SK-N-SH treated with all-trans-retinoic acid at 6 μM for 48 hours (cell line): Measurements from ENCODE around the gene GBX1.

ENCODE experiments used
- ATAC-seq: fragments of 200-7000 bp; cut with Tn5 transposase; 3 replicates; pipeline ENCODE4 v1.9.1; 2020; ENCODE audit warnings: mild to moderate bottlenecking, moderate library complexity
- ARNTL ChIP-seq: fragments of 450-650 bp; formaldehyde crosslinking; IDR thresholded peaks from 2 replicates; pipeline ENCODE4 v1.5.0; 2020; ENCODE audit warnings: low read depth, mild to moderate bottlenecking, moderate library complexity, borderline replicate concordance
- BACH2 ChIP-seq: fragments of 250-450 bp; sonication (Bioruptor Pico); IDR thresholded peaks from 2 replicates; pipeline ENCODE4 v1.9.0; 2021; ENCODE audit warnings: mild to moderate bottlenecking, borderline replicate concordance
- CSDC2 ChIP-seq: fragments of 250-450 bp; sonication (Bioruptor Pico); IDR thresholded peaks from 2 replicates; pipeline ENCODE4 v1.5.0; 2020; ENCODE audit warnings: mild to moderate bottlenecking, moderate library complexity
- ESRRG ChIP-seq: fragments of 250-450 bp; sonication (Bioruptor Pico); IDR thresholded peaks from 2 replicates; pipeline ENCODE4 v1.6.1; 2021; ENCODE audit warnings: mild to moderate bottlenecking
- GLIS3 ChIP-seq: fragments of 250-450 bp; sonication (Bioruptor Pico); IDR thresholded peaks from 2 replicates; pipeline ENCODE4 v1.5.0; 2020; ENCODE audit warnings: mild to moderate bottlenecking, moderate library complexity
- ISL1 ChIP-seq: fragments of 250-450 bp; sonication (Bioruptor Pico); IDR thresholded peaks from 2 replicates; pipeline ENCODE4 v2.1.2; 2022; ENCODE audit warnings: mild to moderate bottlenecking, moderate library complexity
- OSR1 ChIP-seq: fragments of 250-450 bp; sonication (Bioruptor Pico); IDR thresholded peaks from 2 replicates; pipeline ENCODE4 v1.8.0; 2022; ENCODE audit warnings: moderate library complexity, mild to moderate bottlenecking, inconsistent platforms
- SNAI2 ChIP-seq: fragments of 250-450 bp; sonication (Bioruptor Pico); IDR thresholded peaks from 2 replicates; pipeline ENCODE4 v1.5.0; 2020; ENCODE audit warnings: mild to moderate bottlenecking, moderate library complexity
- TCF4 ChIP-seq: fragments of 250-450 bp; sonication (Bioruptor Pico); IDR thresholded peaks from 2 replicates; pipeline ENCODE4 v1.8.0; 2021; ENCODE audit warnings: mild to moderate bottlenecking, moderate library complexity, borderline replicate concordance
- TOX ChIP-seq: fragments of 250-450 bp; sonication (Bioruptor Pico); IDR thresholded peaks from 2 replicates; pipeline ENCODE4 v1.8.0; 2021; ENCODE audit warnings: mild to moderate bottlenecking, moderate library complexity, borderline replicate concordance
- ZC3H10 ChIP-seq: fragments of 250-450 bp; sonication (Bioruptor Pico); IDR thresholded peaks from 2 replicates; pipeline ENCODE4 v1.5.1; 2021; ENCODE audit warnings: mild to moderate bottlenecking, moderate library complexity
- ZFP3 ChIP-seq: fragments of 250-450 bp; sonication (Bioruptor Pico); IDR thresholded peaks from 2 replicates; pipeline ENCODE4 v1.5.0; 2020; ENCODE audit warnings: mild to moderate bottlenecking, moderate library complexity
- ZNF565 ChIP-seq: fragments of 450-650 bp; formaldehyde crosslinking; conservative IDR thresholded peaks from 2 replicates; pipeline ENCODE4 v1.5.0; 2020; ENCODE audit warnings: low read depth, mild to moderate bottlenecking, moderate library complexity
- ZNF70 ChIP-seq: fragments of 450-650 bp; formaldehyde crosslinking; IDR thresholded peaks from 2 replicates; pipeline ENCODE4 v1.5.0; 2020; ENCODE audit warnings: mild to moderate bottlenecking, moderate library complexity
- ZNF8 ChIP-seq: fragments of 450-650 bp; formaldehyde crosslinking; IDR thresholded peaks from 2 replicates; pipeline ENCODE4 v1.5.0; 2020; ENCODE audit warnings: mild to moderate bottlenecking, moderate library complexity
- TF ChIP-seq, protein P1 (sequence below): fragments of 250-450 bp; sonication (Bioruptor Pico); IDR thresholded peaks from 2 replicates; pipeline ENCODE4 v1.5.1; 2020; ENCODE audit warnings: low read depth, mild to moderate bottlenecking, moderate library complexity
- TF ChIP-seq, protein P2 (sequence below): fragments of 250-450 bp; sonication (Bioruptor Pico); IDR thresholded peaks from 2 replicates; pipeline ENCODE4 v1.5.0; 2020; ENCODE audit warnings: mild to moderate bottlenecking, moderate library complexity
- TF ChIP-seq, protein P3 (sequence below): fragments of 250-450 bp; sonication (Bioruptor Pico); IDR thresholded peaks from 2 replicates; pipeline ENCODE4 v1.8.0; 2020; ENCODE audit warnings: mild to moderate bottlenecking, moderate library complexity, borderline replicate concordance
- TF ChIP-seq, protein P4 (sequence below): fragments of 250-450 bp; sonication (Bioruptor Pico); IDR thresholded peaks from 2 replicates; pipeline ENCODE4 v1.8.0; 2021; ENCODE audit warnings: low read depth, mild to moderate bottlenecking, moderate library complexity, borderline replicate concordance
- TF ChIP-seq, protein P5 (sequence below): fragments of 250-450 bp; sonication (Bioruptor Pico); IDR thresholded peaks from 2 replicates; pipeline ENCODE4 v1.5.1; 2021; ENCODE audit warnings: mild to moderate bottlenecking, moderate library complexity

GBX1 gene

DNA sequence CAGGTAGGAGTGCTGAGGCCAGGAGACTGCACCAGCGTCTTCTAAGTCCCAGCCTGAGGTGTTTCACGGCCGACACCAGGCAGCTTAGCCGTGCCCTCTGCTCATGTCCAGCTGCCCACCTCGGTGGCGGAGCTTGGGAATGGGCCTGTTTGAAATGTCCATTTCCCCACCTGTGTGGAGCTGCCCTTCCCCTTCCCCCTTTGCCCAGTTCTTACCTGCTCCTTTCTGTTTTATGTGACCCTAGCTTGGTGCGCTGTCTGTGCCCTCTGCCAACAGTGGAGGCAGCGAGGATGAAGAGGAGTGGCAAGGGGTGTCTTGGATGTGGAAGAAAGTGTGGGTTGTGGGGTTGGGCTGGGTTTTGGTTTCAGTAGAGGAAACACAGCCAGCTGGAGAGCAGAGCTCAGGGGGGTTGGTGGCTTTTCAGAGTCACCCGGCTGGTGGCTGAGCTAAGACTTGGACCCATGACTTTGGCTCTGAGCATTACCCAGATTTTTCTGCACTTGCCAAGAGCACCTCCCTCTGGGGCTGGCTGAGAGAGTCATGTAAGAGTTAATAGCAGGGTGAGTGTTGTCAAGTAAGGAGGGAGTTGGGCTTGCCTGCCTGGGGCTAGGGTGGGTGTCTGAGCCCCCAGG, 37.4 kb downstream of the GBX1 start:
- no peak for ATAC-seq
- TF ChIP-seq GLIS3 (CRISPR knock-in tag) (no peak), ARNTL (no peak), ZNF565 (CRISPR knock-in tag) (no peak), ZC3H10 (CRISPR knock-in tag) (no peak), ZFP3 (no peak), BACH2 (CRISPR knock-in tag) (no peak), ZNF8 (no peak), ZNF70 (CRISPR knock-in tag) (no peak), TOX (CRISPR knock-in tag) (no peak), ESRRG (no peak), SNAI2 (no peak), OSR1 (no peak), ISL1 (CRISPR knock-in tag) (no peak)
- TF ChIP-seq, protein P1, sequence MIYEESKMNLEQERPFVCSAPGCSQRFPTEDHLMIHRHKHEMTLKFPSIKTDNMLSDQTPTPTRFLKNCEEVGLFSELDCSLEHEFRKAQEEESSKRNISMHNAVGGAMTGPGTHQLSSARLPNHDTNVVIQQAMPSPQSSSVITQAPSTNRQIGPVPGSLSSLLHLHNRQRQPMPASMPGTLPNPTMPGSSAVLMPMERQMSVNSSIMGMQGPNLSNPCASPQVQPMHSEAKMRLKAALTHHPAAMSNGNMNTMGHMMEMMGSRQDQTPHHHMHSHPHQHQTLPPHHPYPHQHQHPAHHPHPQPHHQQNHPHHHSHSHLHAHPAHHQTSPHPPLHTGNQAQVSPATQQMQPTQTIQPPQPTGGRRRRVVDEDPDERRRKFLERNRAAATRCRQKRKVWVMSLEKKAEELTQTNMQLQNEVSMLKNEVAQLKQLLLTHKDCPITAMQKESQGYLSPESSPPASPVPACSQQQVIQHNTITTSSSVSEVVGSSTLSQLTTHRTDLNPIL (CRISPR knock-in tag), result no peak
- TF ChIP-seq, protein P2, sequence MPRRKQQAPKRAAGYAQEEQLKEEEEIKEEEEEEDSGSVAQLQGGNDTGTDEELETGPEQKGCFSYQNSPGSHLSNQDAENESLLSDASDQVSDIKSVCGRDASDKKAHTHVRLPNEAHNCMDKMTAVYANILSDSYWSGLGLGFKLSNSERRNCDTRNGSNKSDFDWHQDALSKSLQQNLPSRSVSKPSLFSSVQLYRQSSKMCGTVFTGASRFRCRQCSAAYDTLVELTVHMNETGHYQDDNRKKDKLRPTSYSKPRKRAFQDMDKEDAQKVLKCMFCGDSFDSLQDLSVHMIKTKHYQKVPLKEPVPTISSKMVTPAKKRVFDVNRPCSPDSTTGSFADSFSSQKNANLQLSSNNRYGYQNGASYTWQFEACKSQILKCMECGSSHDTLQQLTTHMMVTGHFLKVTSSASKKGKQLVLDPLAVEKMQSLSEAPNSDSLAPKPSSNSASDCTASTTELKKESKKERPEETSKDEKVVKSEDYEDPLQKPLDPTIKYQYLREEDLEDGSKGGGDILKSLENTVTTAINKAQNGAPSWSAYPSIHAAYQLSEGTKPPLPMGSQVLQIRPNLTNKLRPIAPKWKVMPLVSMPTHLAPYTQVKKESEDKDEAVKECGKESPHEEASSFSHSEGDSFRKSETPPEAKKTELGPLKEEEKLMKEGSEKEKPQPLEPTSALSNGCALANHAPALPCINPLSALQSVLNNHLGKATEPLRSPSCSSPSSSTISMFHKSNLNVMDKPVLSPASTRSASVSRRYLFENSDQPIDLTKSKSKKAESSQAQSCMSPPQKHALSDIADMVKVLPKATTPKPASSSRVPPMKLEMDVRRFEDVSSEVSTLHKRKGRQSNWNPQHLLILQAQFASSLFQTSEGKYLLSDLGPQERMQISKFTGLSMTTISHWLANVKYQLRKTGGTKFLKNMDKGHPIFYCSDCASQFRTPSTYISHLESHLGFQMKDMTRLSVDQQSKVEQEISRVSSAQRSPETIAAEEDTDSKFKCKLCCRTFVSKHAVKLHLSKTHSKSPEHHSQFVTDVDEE (CRISPR knock-in tag), result no peak
- TF ChIP-seq, protein P3, sequence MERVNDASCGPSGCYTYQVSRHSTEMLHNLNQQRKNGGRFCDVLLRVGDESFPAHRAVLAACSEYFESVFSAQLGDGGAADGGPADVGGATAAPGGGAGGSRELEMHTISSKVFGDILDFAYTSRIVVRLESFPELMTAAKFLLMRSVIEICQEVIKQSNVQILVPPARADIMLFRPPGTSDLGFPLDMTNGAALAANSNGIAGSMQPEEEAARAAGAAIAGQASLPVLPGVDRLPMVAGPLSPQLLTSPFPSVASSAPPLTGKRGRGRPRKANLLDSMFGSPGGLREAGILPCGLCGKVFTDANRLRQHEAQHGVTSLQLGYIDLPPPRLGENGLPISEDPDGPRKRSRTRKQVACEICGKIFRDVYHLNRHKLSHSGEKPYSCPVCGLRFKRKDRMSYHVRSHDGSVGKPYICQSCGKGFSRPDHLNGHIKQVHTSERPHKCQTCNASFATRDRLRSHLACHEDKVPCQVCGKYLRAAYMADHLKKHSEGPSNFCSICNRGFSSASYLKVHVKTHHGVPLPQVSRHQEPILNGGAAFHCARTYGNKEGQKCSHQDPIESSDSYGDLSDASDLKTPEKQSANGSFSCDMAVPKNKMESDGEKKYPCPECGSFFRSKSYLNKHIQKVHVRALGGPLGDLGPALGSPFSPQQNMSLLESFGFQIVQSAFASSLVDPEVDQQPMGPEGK (CRISPR knock-in tag), result no peak
- TF ChIP-seq, protein P4, sequence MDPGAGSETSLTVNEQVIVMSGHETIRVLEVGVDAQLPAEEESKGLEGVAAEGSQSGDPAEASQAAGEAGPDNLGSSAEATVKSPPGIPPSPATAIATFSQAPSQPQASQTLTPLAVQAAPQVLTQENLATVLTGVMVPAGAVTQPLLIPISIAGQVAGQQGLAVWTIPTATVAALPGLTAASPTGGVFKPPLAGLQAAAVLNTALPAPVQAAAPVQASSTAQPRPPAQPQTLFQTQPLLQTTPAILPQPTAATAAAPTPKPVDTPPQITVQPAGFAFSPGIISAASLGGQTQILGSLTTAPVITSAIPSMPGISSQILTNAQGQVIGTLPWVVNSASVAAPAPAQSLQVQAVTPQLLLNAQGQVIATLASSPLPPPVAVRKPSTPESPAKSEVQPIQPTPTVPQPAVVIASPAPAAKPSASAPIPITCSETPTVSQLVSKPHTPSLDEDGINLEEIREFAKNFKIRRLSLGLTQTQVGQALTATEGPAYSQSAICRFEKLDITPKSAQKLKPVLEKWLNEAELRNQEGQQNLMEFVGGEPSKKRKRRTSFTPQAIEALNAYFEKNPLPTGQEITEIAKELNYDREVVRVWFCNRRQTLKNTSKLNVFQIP (CRISPR knock-in tag), result no peak
- TF ChIP-seq, protein P5, sequence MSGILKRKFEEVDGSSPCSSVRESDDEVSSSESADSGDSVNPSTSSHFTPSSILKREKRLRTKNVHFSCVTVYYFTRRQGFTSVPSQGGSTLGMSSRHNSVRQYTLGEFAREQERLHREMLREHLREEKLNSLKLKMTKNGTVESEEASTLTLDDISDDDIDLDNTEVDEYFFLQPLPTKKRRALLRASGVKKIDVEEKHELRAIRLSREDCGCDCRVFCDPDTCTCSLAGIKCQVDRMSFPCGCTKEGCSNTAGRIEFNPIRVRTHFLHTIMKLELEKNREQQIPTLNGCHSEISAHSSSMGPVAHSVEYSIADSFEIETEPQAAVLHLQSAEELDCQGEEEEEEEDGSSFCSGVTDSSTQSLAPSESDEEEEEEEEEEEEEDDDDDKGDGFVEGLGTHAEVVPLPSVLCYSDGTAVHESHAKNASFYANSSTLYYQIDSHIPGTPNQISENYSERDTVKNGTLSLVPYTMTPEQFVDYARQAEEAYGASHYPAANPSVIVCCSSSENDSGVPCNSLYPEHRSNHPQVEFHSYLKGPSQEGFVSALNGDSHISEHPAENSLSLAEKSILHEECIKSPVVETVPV (CRISPR knock-in tag), result no peak

DNA sequence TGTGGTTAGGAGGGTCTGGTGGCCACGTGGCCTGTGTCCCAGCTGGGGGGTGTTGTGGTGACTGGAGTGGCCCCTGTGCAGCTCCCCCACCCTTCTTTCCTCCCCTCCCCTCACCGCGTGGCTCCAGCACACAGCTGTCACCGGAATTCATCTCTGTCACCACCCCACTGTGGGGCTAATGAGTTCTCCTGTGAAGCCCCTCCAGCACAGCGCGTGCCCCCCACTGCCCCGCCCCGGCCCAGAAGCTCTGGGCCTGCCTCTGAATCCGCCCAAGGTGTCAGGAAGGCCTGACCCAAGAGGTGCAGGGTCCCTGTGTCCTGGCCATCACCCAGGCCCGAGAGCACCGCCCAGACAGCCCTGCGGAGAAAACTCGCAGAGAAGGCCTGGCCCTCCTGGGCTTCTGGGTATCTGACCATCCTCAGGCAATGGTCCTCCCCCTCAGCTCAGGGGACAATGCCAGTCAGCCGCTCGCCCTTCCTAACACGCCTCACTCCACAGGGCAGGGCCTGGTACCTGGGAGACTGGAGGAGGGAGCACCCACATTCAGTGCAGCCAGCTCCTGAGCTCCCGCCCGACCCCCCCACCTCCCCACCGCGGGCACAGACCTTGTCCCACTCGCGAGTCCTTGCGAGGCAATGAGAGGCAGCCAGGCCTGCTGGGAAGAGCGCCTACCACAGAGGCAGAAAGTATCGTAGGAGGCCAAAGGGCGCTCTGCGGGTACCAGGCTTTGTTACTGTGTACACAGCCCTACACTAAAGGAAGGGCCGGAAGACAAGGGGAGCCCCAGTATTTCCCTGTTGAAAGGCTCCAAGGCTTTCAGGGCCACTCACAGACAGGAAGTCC, 38.2 kb downstream of the GBX1 start:
- no peak for ATAC-seq
- TF ChIP-seq, protein P1 (CRISPR knock-in tag), result no peak
- TF ChIP-seq, protein P3 (CRISPR knock-in tag), result no peak
- no peak for TF ChIP-seq ZFP3
- TF ChIP-seq, protein P4 (CRISPR knock-in tag), result no peak
- TF ChIP-seq CSDC2 (CRISPR knock-in tag), result no peak
- no peak for TF ChIP-seq ZNF8
- no peak for TF ChIP-seq ZNF565 (CRISPR knock-in tag)
- no peak for TF ChIP-seq ISL1 (CRISPR knock-in tag)
- no peak for TF ChIP-seq TCF4 (CRISPR knock-in tag)
- no peak for TF ChIP-seq ZNF70 (CRISPR knock-in tag)
- no peak for TF ChIP-seq ZC3H10 (CRISPR knock-in tag)
- TF ChIP-seq BACH2 (CRISPR knock-in tag), result no peak
- no peak for TF ChIP-seq TOX (CRISPR knock-in tag)
- no peak for TF ChIP-seq ESRRG
- TF ChIP-seq ARNTL, result no peak
- no peak for TF ChIP-seq SNAI2
